Activated naive CD8-positive, alpha-beta T cell treated with anti-CD3 and anti-CD28 coated beads, Interleukin-2, amount 50 U/mL, for 24 hours (primary cell): ENCODE results near the gene STMN3.
A peak's percentile ranks its signal among the peaks of the same experiment; 100 is the strongest.
"Not testable (repeated sequence)": the region's sequence is repeated elsewhere in the genome, so short reads cannot be mapped to it uniquely, and the experiment has no call there.

Source experiments
- ATAC-seq: fragments of 150-1000 bp; cut with Tn5 transposase; one replicate; pipeline ENCODE4 v1.10.0; 2021
- DNase-seq: peaks from one replicate; pipeline ENCODE4 v3.0.0; 2021
- H3K27ac Mint-ChIP-seq: one replicate; pipeline ENCODE4 v1.8.0; 2021; ENCODE audit warnings: mild to moderate bottlenecking, mixed read lengths
- H3K27me3 Mint-ChIP-seq: one replicate; pipeline ENCODE4 v1.8.0; 2021; ENCODE audit warnings: mixed read lengths
- H3K36me3 Mint-ChIP-seq: one replicate; pipeline ENCODE4 v1.8.0; 2021; ENCODE audit warnings: low read depth, mixed read lengths
- H3K4me1 Mint-ChIP-seq: one replicate; pipeline ENCODE4 v1.8.0; 2021; ENCODE audit warnings: mixed read lengths
- H3K4me3 Mint-ChIP-seq: one replicate; pipeline ENCODE4 v1.8.0; 2021; ENCODE audit warnings: mild to moderate bottlenecking, moderate library complexity, mixed read lengths
- H3K9me3 Mint-ChIP-seq: one replicate; pipeline ENCODE4 v1.8.0; 2021; ENCODE audit warnings: mixed read lengths

Gene STMN3

GRCh38 chr20:63659370-63659769 lies 6.1 kb upstream of the STMN3 start:
- peaks cover 25% of the 10 kb centered on the region for H3K4me1 Mint-ChIP-seq
- ATAC-seq (no peak), DNase-seq (no peak)
- peak overlapping the region; percentile 94 for H3K4me3 Mint-ChIP-seq
- H3K27ac Mint-ChIP-seq, result no peak overlapping the region
- H3K27me3 Mint-ChIP-seq, result no peaks in the 10 kb centered on the region
- no peaks in the 10 kb centered on the region for H3K9me3 Mint-ChIP-seq
- peaks cover 11% of the 10 kb centered on the region for H3K36me3 Mint-ChIP-seq

- no peak for DNase-seq
- peak overlapping the region; percentile 93 for H3K27ac Mint-ChIP-seq
- peaks cover 31% of the 10 kb centered on the region for H3K4me1 Mint-ChIP-seq
- peaks cover 11% of the 10 kb centered on the region for H3K36me3 Mint-ChIP-seq
- ATAC-seq, result no peak
- peak overlapping the region; percentile 94 for H3K4me3 Mint-ChIP-seq
- no peaks in the 10 kb centered on the region for H3K9me3 Mint-ChIP-seq
- no peaks in the 10 kb centered on the region for H3K27me3 Mint-ChIP-seq
These were observed 5.5 kb upstream of the STMN3 start for GRCh38 chr20:63658749-63659187.

- Mint-ChIP-seq H3K36me3 (peaks cover 11% of the 10 kb centered on the region), H3K27ac (peak within 1 kb of the TSS; percentile 93), H3K4me1 (peaks cover 33% of the 10 kb centered on the region), H3K27me3 (no peaks in the 10 kb centered on the region), H3K4me3 (peak within 1 kb of the TSS; percentile 94), H3K9me3 (no peaks in the 10 kb centered on the region)
- DNase-seq (peak; percentile 91), ATAC-seq (peak; percentile 83)
These were observed 4.9 kb upstream of the STMN3 start, which contains the start of gene RTEL1 for GRCh38 chr20:63657937-63658748. Gene RTEL1 (plus strand): TSS chr20:63658312. CDS start chr20:63659403, 1,091 bp downstream.

- DNase-seq (no peak), ATAC-seq (no peak)
- peak overlapping the region; percentile 93 for H3K27ac Mint-ChIP-seq
- H3K4me3 Mint-ChIP-seq, result peak overlapping the region; percentile 94
- H3K9me3 Mint-ChIP-seq, result no peaks in the 10 kb centered on the region
- no peaks in the 10 kb centered on the region for H3K27me3 Mint-ChIP-seq
- peaks cover 11% of the 10 kb centered on the region for H3K36me3 Mint-ChIP-seq
- peaks cover 33% of the 10 kb centered on the region for H3K4me1 Mint-ChIP-seq
These were observed 4.2 kb upstream of the STMN3 start for GRCh38 chr20:63657260-63657936.

- Mint-ChIP-seq H3K36me3 (peaks cover 8% of the 10 kb centered on the region), H3K27ac (no peak overlapping the region), H3K9me3 (no peaks in the 10 kb centered on the region), H3K4me3 (no peak overlapping the region), H3K4me1 (peaks cover 36% of the 10 kb centered on the region), H3K27me3 (peaks cover 2% of the 10 kb centered on the region)
- no peak for DNase-seq
- ATAC-seq, result no peak
These were observed 3.2 kb upstream of the STMN3 start for GRCh38 chr20:63656451-63656850.

GRCh38 chr20:63655249-63655648 lies 2.0 kb upstream of the STMN3 start:
- no peak for DNase-seq
- Mint-ChIP-seq H3K27me3 (peaks cover 3% of the 10 kb centered on the region), H3K4me3 (no peak overlapping the region), H3K27ac (no peak overlapping the region), H3K9me3 (no peaks in the 10 kb centered on the region), H3K4me1 (peaks cover 39% of the 10 kb centered on the region), H3K36me3 (peaks cover 5% of the 10 kb centered on the region)
- ATAC-seq, result no peak

- no peak for DNase-seq
- peaks cover 32% of the 10 kb centered on the region for H3K4me1 Mint-ChIP-seq
- peak overlapping the region; percentile 46 for H3K27ac Mint-ChIP-seq
- H3K27me3 Mint-ChIP-seq, result peaks cover 3% of the 10 kb centered on the region
- peak overlapping the region; percentile 73 for H3K4me3 Mint-ChIP-seq
- no peaks in the 10 kb centered on the region for H3K9me3 Mint-ChIP-seq
- peak; percentile 0 for ATAC-seq
- no peaks in the 10 kb centered on the region for H3K36me3 Mint-ChIP-seq
These were observed 897 bp upstream of the STMN3 start for GRCh38 chr20:63653974-63654668.

- peak; percentile 44 for DNase-seq
- Mint-ChIP-seq H3K4me3 (peak overlapping the region; percentile 42), H3K27me3 (peaks cover 3% of the 10 kb centered on the region), H3K27ac (no peak overlapping the region), H3K4me1 (peaks cover 21% of the 10 kb centered on the region), H3K9me3 (no peaks in the 10 kb centered on the region), H3K36me3 (no peaks in the 10 kb centered on the region)
- ATAC-seq, result peak; percentile 17
These were observed 838 bp downstream of the STMN3 start for GRCh38 chr20:63652192-63652980.

- peaks cover 3% of the 10 kb centered on the region for H3K27me3 Mint-ChIP-seq
- no peaks in the 10 kb centered on the region for H3K36me3 Mint-ChIP-seq
- DNase-seq (no peak), ATAC-seq (no peak)
- no peak overlapping the region for H3K27ac Mint-ChIP-seq
- H3K4me3 Mint-ChIP-seq, result peak overlapping the region; percentile 71
- H3K9me3 Mint-ChIP-seq, result no peaks in the 10 kb centered on the region
- H3K4me1 Mint-ChIP-seq, result peaks cover 20% of the 10 kb centered on the region
These were observed 1.4 kb downstream of the STMN3 start for GRCh38 chr20:63651942-63652191.

- peaks cover 19% of the 10 kb centered on the region for H3K4me1 Mint-ChIP-seq
- not testable (repeated sequence) for H3K36me3 Mint-ChIP-seq, ATAC-seq, H3K9me3 Mint-ChIP-seq, DNase-seq, H3K27me3 Mint-ChIP-seq, H3K27ac Mint-ChIP-seq, H3K4me3 Mint-ChIP-seq
These were observed 2.7 kb downstream of the STMN3 start for GRCh38 chr20:63650486-63650885.

GRCh38 chr20:63648895-63649589 lies 4.2 kb downstream of the STMN3 start:
- Mint-ChIP-seq H3K4me1 (peaks cover 11% of the 10 kb centered on the region), H3K27me3 (peaks cover 3% of the 10 kb centered on the region), H3K9me3 (no peaks in the 10 kb centered on the region), H3K27ac (no peak overlapping the region), H3K4me3 (no peak overlapping the region), H3K36me3 (no peaks in the 10 kb centered on the region)
- ATAC-seq (no peak), DNase-seq (no peak)

GRCh38 chr20:63648190-63648589 lies 5.0 kb downstream of the STMN3 start:
- no peak overlapping the region for H3K27ac Mint-ChIP-seq
- no peak overlapping the region for H3K4me3 Mint-ChIP-seq
- no peaks in the 10 kb centered on the region for H3K9me3 Mint-ChIP-seq

GRCh38 chr20:63645218-63645617 lies 8.0 kb downstream of the STMN3 start:
- Mint-ChIP-seq H3K4me1 (peaks cover 2% of the 10 kb centered on the region), H3K9me3 (no peaks in the 10 kb centered on the region), H3K27ac (no peak overlapping the region), H3K27me3 (no peaks in the 10 kb centered on the region), H3K4me3 (no peak overlapping the region), H3K36me3 (no peaks in the 10 kb centered on the region)
- DNase-seq (no peak), ATAC-seq (no peak)

More at GRCh38 chr20:63648190-63648589, 5.0 kb downstream of the STMN3 start:
- Mint-ChIP-seq H3K27me3 (peaks cover 3% of the 10 kb centered on the region), H3K36me3 (no peaks in the 10 kb centered on the region), H3K4me1 (peaks cover 7% of the 10 kb centered on the region)
- no peak for ATAC-seq
- DNase-seq, result no peak

GRCh38 chr20:63643946-63644345 lies 9.3 kb downstream of the STMN3 start:
- Mint-ChIP-seq H3K27ac (no peak overlapping the region), H3K4me3 (no peak overlapping the region), H3K9me3 (no peaks in the 10 kb centered on the region), H3K36me3 (no peaks in the 10 kb centered on the region), H3K4me1 (peaks cover 12% of the 10 kb centered on the region), H3K27me3 (no peaks in the 10 kb centered on the region)
- DNase-seq, result no peak
- no peak for ATAC-seq
